Neural progenitor cell (in vitro differentiated cells): ENCODE results near the gene FKBP1A.

ENCODE experiments used
- EZH2 ChIP-seq: fragments of 200-600 bp; sonication (generic); IDR thresholded peaks from 2 replicates; pipeline ENCODE4 v1.6.1; 2017; ENCODE audit warnings: antibody characterized with exemption, mild to moderate bottlenecking, moderate library complexity
- EZH2phosphoT487 ChIP-seq: fragments of 200-600 bp; sonication (generic); IDR thresholded peaks from 2 replicates; pipeline ENCODE4 v1.6.1; 2017; ENCODE audit warnings: antibody characterized with exemption
- TF ChIP-seq, protein P1 (sequence below): fragments of 200-600 bp; sonication (generic); IDR thresholded peaks from 2 replicates; pipeline ENCODE4 v1.5.1; 2017; ENCODE audit warnings: antibody characterized with exemption, mild to moderate bottlenecking

DNA sequence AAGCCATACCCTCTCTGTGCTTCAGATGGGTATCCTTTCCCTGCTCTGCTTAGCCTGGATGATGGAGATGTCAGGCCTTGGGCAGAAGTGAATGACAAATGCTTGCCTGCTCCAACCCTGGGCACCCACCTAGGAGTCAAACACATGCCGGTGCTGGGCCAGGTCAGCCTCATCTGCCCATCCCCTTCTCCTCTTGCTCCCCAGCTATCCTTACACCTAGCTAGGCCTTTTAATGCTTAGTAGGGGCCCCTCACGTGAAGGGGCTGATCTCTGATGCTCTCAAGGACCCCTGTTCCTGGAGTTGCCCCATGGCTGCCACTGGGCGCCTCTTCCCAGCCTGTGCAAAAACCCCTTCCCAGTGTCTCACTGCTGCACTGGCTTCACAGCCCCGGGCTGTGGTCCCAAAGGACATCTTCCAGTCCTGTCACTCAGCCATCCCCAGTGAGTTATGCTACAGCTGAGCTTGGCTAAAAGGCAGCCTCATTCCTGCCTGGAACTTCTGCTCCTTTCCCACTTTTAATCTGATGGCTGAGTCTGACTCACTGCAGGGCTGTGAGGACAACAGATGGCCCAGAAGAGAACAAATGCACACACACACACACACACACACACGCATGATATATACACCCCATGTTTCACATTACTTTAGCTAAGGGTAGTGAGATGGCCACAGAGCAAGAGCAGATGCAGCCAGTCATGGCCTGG is 51.1 kb downstream of the FKBP1A start:
- TF ChIP-seq, protein P1, sequence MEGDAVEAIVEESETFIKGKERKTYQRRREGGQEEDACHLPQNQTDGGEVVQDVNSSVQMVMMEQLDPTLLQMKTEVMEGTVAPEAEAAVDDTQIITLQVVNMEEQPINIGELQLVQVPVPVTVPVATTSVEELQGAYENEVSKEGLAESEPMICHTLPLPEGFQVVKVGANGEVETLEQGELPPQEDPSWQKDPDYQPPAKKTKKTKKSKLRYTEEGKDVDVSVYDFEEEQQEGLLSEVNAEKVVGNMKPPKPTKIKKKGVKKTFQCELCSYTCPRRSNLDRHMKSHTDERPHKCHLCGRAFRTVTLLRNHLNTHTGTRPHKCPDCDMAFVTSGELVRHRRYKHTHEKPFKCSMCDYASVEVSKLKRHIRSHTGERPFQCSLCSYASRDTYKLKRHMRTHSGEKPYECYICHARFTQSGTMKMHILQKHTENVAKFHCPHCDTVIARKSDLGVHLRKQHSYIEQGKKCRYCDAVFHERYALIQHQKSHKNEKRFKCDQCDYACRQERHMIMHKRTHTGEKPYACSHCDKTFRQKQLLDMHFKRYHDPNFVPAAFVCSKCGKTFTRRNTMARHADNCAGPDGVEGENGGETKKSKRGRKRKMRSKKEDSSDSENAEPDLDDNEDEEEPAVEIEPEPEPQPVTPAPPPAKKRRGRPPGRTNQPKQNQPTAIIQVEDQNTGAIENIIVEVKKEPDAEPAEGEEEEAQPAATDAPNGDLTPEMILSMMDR = no peak
- TF ChIP-seq EZH2 (no peak), EZH2phosphoT487 (no peak)
